Left lobe of liver (tissue), 2 donors: Measurements from ENCODE around the gene ADAP1. TPM values are rescaled to one million over a fixed set of nuclear protein-coding genes. Genes with fewer than 3 reads are reported as not detected.

Experiments used
- ATAC-seq: fragments of 200-7000 bp; cut with Tn5 transposase; one replicate; pipeline ENCODE4 v1.9.1; 2020; ENCODE audit warnings: mild to moderate bottlenecking, moderate library complexity
- DNase-seq: peaks from one replicate; pipeline ENCODE4 v3.0.0-alpha.2; 2020; ENCODE audit warnings: low spot score
- total RNA-seq: library from RNA; stranded (reverse); gene quantifications from one replicate; pipeline ENCODE4 v1.2.1, GENCODE V29; 2021
- donor health status: DM: no; HTN: no; CAD: no; lungs with moderate emphysema.
- donor health status: DM: no; HTN: yes; CAD: no.

Gene ADAP1
- total RNA-seq, 1 donor from 2014 or later, result 2.8 TPM

DNA sequence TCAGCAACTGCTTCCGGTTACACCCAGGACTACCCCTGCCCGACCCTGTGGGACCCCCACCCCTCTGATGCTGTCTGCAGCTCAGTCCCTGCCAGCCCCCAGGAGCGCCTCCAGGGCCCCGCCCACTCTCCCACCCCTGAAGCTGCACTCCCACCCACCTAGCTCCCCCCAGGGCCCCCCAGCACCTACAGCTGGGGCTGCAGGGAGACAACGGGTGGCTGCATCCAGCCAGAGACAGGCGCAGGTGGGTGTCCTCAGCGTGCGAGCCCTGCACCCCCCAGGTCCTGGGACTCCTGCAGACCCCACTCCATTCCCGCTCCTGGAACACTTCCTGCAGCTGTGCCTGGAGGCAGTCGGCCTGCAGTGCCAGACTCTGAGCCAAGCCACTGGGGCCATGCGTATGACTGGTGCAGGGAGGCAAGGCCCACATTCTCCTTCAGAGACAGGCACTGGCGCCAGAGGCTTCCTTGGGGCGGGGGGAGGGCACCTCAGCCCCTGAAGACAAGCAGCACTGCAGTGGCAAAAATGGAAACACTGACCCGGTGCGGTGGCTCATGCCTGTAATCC is 34.6 kb upstream of the ADAP1 start:
- DNase-seq (no peak), ATAC-seq (no peak)

DNA sequence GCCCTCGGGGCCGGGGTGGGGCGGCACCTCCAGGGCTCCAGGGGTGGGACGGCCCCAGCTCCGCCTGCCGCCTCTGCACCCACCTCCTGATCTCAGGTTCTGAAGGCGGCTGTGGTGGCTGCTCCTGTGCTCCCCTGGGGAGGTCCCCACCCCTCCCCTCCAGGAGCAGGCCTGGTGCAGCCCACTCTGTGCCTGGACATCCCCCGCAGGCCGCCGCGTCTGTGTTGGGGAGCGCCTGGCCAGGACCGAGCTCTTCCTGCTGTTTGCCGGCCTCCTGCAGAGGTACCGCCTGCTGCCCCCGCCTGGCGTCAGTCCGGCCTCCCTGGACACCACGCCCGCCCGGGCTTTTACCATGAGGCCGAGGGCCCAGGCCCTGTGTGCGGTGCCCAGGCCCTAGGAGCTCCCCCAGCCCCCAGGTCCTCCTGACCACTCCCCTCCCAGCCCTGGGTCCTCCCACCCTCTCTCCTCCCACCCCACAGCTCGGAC is 34.0 kb upstream of the ADAP1 start:
- no peak for DNase-seq
- ATAC-seq, result no peak

DNA sequence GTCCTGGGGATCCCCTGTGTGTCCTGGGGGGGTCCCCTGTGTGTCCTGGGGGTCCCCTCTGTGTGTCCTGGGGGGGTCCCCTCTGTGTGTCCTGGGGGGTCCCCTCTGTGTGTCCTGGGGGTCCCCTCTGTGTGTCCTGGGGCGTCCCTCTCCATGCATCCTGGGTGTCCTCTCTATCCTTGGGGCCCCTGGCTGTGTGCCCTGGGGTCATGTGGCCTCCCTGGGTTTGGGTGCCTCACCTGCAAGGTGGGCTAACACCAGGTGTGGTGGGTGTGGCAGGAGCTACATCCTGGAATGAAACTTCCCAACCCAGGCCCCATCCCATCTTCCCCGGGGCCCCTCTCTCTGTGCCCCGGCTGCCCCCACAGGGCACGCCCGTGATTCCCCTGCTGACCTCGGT is 33.4 kb upstream of the ADAP1 start:
- DNase-seq (no peak), ATAC-seq (no peak)

- DNase-seq, result no peak
- no peak for ATAC-seq
Observed at GRCh38 chr7:986766-987751, 32.6 kb upstream of the ADAP1 start.

- ATAC-seq, result peak; percentile 11
- DNase-seq, result no peak
Observed at GRCh38 chr7:985915-986741, 31.6 kb upstream of the ADAP1 start.

- ATAC-seq, result no peak
- no peak for DNase-seq
Observed at GRCh38 chr7:985127-985416, 30.6 kb upstream of the ADAP1 start.

DNA sequence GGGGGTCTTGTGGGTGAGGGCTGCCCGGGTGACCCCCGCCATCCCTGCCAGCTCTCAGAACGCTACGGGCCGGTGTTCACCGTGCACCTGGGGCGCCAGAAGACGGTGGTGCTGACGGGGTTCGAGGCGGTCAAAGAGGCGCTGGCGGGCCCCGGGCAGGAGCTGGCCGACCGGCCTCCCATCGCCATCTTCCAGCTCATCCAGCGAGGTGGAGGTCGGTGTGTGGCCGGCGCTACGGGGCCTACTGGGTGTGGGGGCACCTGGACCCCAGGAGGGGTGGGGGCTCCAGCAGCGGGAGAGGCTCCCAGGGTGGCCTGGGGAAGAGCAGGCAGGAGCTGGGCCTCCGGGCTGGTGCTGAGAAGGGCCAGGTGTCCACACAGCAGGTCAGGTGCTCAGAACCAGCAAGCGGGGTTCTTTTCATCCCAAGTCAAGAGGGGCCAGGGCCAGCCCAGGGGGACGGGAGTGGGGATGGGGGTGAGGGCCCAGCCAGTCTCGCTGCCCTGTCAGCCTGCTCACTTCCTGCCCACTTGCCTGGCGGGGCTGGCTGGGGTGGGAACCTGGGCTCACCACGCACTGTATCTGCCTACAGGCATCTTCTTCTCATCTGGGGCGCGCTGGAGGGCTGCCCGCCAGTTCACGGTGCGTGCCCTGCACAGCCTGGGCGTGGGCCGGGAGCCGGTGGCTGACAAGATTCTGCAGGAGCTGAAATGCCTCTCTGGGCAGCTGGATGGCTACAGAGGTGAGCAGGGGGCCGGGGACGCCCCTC is 30.1 kb upstream of the ADAP1 start:
- no peak for ATAC-seq
- DNase-seq, result no peak

GRCh38 chr7:983616-984071 is 29.2 kb upstream of the ADAP1 start:
- DNase-seq (no peak), ATAC-seq (no peak)

- DNase-seq (no peak), ATAC-seq (no peak)
Observed at GRCh38 chr7:983004-983615, 28.6 kb upstream of the ADAP1 start, which contains the start of gene CYP2W1. Gene CYP2W1, plus strand, starts transcription at chr7:983181. Its CDS starts 31 bp downstream, at chr7:983212.

DNA sequence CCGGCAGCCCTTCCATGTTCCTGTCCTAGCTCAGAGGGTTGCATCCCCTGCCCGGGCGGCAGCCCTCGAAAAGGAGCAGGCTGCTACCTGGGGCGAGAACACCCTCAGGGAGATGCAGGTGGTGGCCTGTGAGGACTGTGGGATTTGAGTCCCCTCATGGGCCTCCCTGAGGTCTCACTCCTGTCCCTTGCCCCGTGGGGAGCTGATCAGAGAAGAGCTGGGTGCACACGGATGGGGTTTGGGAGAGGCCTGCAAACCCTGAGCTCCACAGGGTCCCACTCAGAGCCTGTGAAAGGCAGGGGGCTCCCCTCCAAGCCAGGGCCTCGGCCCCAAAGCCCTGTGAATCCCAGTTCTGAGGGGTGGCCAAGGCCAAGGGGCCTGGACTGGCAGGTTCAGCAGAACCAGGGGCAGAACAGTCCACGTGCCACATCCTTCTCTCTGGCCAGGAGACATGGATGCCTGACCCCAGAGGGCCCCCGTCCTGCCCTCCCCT is 28.1 kb upstream of the ADAP1 start:
- DNase-seq (no peak), ATAC-seq (no peak)

GRCh38 chr7:981793-982510 is 27.5 kb upstream of the ADAP1 start:
- no peak for ATAC-seq
- no peak for DNase-seq

DNA sequence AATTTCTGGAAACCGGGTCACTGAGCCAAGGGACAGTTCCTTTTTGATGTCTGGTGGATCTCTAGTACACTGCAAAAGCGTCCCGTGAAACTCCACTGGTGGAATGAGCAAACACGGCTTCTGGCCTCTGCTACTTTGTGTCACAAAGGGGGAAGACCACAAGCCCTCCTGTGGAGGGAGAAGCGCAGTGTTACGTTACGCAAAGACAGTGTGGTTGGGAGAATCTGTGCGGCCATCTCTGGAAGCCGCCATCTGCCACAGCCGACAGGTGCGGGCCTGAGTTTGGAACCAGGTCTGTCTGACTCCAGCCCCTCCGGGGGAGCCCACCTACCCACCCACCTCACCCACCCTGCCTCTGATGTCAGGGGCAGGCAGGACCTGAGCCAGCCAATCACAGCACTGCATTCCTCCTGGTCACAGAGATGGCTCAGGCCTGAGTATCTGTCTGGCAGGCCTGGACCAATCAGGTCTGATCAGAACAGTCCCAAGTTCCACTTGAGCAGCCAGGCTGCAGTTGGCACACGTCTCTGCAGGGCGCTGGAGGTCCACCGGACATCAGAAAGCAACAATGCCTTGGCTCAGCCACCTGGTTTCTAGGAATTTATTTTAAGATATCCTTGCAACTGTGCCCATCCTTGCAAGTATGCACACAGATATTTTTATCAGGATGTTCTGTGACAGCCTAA is 25.5 kb upstream of the ADAP1 start:
- no peak for ATAC-seq
- DNase-seq, result no peak

GRCh38 chr7:979151-979550 is 24.7 kb upstream of the ADAP1 start:
- no peak for DNase-seq
- ATAC-seq, result no peak

- ATAC-seq, result no peak
- DNase-seq, result no peak
Observed at GRCh38 chr7:978416-979091, 24.1 kb upstream of the ADAP1 start.

DNA sequence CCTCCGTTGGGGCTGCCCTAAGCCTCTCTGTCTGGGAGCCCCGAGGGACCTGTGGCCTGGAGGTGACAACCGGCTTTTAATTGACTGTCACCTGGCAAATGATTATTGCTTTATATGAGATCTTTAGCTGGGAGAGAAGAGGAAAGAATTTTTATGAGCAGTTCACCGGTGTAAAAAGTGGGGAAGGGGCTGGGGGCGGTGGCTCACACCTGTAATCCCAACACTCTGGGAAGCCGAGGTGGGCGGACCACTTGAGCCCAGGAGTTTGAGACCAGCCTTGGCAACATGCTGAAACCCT is 23.5 kb upstream of the ADAP1 start:
- no peak for ATAC-seq
- no peak for DNase-seq

- peak; percentile 83 for DNase-seq
- ATAC-seq, result peak; percentile 72
Observed at GRCh38 chr7:977326-978048, 23.0 kb upstream of the ADAP1 start.

DNA sequence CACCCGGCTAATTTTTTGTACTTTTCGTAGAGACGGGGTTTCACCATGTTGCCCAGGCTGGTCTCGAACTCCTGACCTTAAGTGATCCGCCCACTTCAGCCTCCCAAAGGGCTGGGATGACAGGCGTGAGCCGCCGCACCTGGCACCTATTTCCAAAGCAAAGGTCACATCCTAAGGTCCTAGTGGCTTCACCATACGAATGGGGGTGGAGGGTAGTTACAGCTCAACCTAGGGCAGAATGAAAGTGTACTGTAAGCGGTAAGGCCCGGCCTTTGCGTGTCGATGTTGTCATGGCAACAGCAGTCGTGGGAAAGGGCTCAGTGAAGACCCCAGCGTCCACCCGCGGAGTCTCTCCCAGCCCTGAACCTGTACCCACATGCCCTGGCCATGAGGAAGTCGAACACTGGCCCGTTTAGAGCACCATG is 22.4 kb upstream of the ADAP1 start:
- DNase-seq, result peak; percentile 73

More for the DNA sequence above, 22.4 kb upstream of the ADAP1 start:
- ATAC-seq, result peak; percentile 48
